Measurements from ENCODE around the gene KLHL25. TPM values are rescaled to one million over a fixed set of nuclear protein-coding genes. Genes with fewer than 3 reads are reported as not detected.
A peak's percentile ranks its signal among the peaks of the same experiment; 100 is the strongest.
"Not testable (repeated sequence)": the region's sequence is repeated elsewhere in the genome, so short reads cannot be mapped to it uniquely, and the experiment has no call there.

The KLHL25 gene
- total RNA-seq, 1 experiment from 2014 or later = 1.5 TPM

DNA sequence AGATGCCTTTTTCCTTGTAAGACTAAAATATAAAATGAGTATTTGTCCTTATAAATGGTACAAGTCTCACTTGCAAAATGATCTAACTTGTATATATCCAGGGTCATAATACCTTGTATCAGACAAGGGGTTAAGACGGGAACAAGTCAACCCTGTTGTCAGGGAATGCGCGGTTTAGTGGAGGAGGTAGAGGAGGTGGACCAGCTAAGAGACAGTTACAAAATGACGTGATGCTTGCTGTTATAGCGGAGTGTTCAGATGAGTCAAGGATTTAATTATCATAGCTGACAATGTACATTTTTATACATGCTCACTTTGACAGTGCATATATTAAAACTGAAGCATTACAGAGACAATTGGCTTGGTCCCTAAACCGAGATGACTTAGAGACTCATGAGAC is 26.8 kb upstream of the KLHL25 start:
- Histone ChIP-seq H3K4me3 (ENCODE audit: low read length) (no peak overlapping the region), H3K4me2 (ENCODE audit: low read depth, low read length, poor library complexity, severe bottlenecking) (no peak overlapping the region)

DNA sequence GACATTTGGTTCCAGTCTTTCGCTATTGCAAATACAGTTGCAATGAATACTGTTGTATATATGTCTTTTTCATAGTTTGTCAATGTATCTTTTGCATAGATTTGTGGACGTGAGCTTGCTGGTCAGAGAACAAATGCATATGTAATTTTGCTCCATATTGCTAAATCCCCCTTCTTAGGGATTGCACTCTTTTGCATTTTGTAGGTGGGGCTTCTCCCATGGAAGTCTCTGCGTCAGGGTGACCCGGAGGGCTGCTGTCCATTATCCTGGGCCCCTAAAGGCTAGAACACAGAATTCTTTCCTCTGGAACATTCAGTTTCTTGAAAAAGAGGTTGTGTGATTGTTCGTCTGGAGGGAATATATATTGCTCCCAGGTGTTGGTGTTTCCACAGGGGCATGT is 25.2 kb upstream of the KLHL25 start:
- Histone ChIP-seq H3K36me3 (ENCODE audit: insufficient read depth, low read length) (no peaks in the 10 kb centered on the region), H3K79me2 (ENCODE audit: low read length) (no peaks in the 10 kb centered on the region), H3K27ac (ENCODE audit: low read length) (no peak overlapping the region), H3K4me2 (ENCODE audit: low read depth, low read length, poor library complexity, severe bottlenecking) (no peak overlapping the region), H3K9ac (ENCODE audit: low read length) (no peak overlapping the region), H2AFZ (ENCODE audit: low read length) (no peak overlapping the region), H3K27me3 (ENCODE audit: low read length) (no peaks in the 10 kb centered on the region), H3K9me2 (replicated peaks; ENCODE audit: insufficient read depth, low read length) (no peaks in the 10 kb centered on the region), H4K20me1 (ENCODE audit: insufficient read depth, low read depth, low read length) (no peaks in the 10 kb centered on the region), H3K4me3 (ENCODE audit: low read length) (no peak overlapping the region), H3K4me1 (ENCODE audit: low read length) (no peaks in the 10 kb centered on the region), H3K9me3 (ENCODE audit: low read length) (no peaks in the 10 kb centered on the region)
- no peak for DNase-seq

More for the DNA sequence above, 26.8 kb upstream of the KLHL25 start:
- Histone ChIP-seq H3K9ac (ENCODE audit: low read length) (no peak overlapping the region), H3K27me3 (ENCODE audit: low read length) (no peaks in the 10 kb centered on the region), H3K36me3 (ENCODE audit: insufficient read depth, low read length) (no peaks in the 10 kb centered on the region), H4K20me1 (ENCODE audit: insufficient read depth, low read depth, low read length) (no peaks in the 10 kb centered on the region), H2AFZ (ENCODE audit: low read length) (no peak overlapping the region), H3K9me3 (ENCODE audit: low read length) (no peaks in the 10 kb centered on the region), H3K4me1 (ENCODE audit: low read length) (no peaks in the 10 kb centered on the region), H3K9me2 (replicated peaks; ENCODE audit: insufficient read depth, low read length) (no peaks in the 10 kb centered on the region), H3K79me2 (ENCODE audit: low read length) (no peaks in the 10 kb centered on the region), H3K27ac (ENCODE audit: low read length) (no peak overlapping the region)
- DNase-seq = no peak

DNA sequence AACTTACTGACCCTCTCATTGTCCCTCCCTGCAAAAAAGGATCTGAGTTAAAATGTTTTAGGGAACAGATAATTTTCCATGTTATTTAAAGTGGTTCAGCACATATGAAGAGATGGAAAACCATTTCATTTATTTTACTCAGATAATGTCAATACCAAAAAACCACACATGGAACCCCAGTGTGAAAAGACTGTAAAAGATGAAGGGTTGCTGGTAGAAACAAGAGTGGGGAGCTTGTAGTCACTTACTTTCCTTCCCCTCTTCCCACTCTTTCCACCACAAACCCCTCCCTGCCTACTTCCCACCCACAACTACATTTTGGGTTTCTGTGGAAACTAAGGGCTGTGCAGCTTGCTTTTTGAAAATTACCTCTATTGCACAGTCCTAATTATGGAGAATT is 18.5 kb upstream of the KLHL25 start:
- H3K4me3 ChIP-seq (ENCODE audit: low read length) = no peak overlapping the region
- no peaks in the 10 kb centered on the region for H4K20me1 ChIP-seq (ENCODE audit: insufficient read depth, low read depth, low read length)
- H3K9ac ChIP-seq (ENCODE audit: low read length) = no peak overlapping the region
- H3K27ac ChIP-seq (ENCODE audit: low read length) = no peak overlapping the region
- no peaks in the 10 kb centered on the region for H3K9me2 ChIP-seq (replicated peaks; ENCODE audit: insufficient read depth, low read length)
- H3K4me1 ChIP-seq (ENCODE audit: low read length) = no peaks in the 10 kb centered on the region
- H3K9me3 ChIP-seq (ENCODE audit: low read length) = no peaks in the 10 kb centered on the region
- no peaks in the 10 kb centered on the region for H3K36me3 ChIP-seq (ENCODE audit: insufficient read depth, low read length)
- H3K79me2 ChIP-seq (ENCODE audit: low read length) = no peaks in the 10 kb centered on the region
- DNase-seq = no peak
- no peak overlapping the region for H2AFZ ChIP-seq (ENCODE audit: low read length)
- H3K4me2 ChIP-seq (ENCODE audit: low read depth, low read length, poor library complexity, severe bottlenecking) = no peak overlapping the region
- no peaks in the 10 kb centered on the region for H3K27me3 ChIP-seq (ENCODE audit: low read length)

GRCh38 chr15:85810075-85810474 is 15.3 kb upstream of the KLHL25 start:
- Histone ChIP-seq H3K4me3 (ENCODE audit: low read length) (no peak overlapping the region), H3K27ac (ENCODE audit: low read length) (no peak overlapping the region), H3K79me2 (ENCODE audit: low read length) (no peaks in the 10 kb centered on the region), H4K20me1 (ENCODE audit: insufficient read depth, low read depth, low read length) (no peaks in the 10 kb centered on the region), H2AFZ (ENCODE audit: low read length) (no peak overlapping the region), H3K36me3 (ENCODE audit: insufficient read depth, low read length) (no peaks in the 10 kb centered on the region), H3K9me3 (ENCODE audit: low read length) (no peaks in the 10 kb centered on the region), H3K9ac (ENCODE audit: low read length) (no peak overlapping the region), H3K9me2 (replicated peaks; ENCODE audit: insufficient read depth, low read length) (no peaks in the 10 kb centered on the region), H3K4me2 (ENCODE audit: low read depth, low read length, poor library complexity, severe bottlenecking) (peak overlapping the region; percentile 15), H3K27me3 (ENCODE audit: low read length) (no peaks in the 10 kb centered on the region), H3K4me1 (ENCODE audit: low read length) (no peaks in the 10 kb centered on the region)
- no peak for DNase-seq

DNA sequence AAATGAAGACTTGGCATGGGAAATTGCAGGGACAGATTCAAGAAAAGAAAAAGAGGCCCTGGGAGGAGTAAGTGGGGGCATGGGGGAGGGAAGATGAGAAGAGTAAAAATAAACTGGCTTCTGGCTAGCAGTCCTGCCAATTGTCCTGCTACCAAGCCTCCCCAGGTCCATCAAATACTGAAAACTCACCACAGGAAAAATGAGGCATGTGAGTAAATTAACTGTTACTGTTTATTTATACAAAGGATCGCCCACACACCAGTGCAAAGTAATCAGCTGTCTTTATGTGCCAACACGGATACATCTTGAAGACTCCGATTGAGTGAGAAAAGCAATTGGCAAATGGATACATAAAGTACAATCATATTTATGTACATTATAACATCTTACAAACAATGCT is 10.7 kb upstream of the KLHL25 start:
- no peak overlapping the region for H2AFZ ChIP-seq (ENCODE audit: low read length)
- DNase-seq = no peak
- H3K27me3 ChIP-seq (ENCODE audit: low read length) = no peaks in the 10 kb centered on the region
- no peaks in the 10 kb centered on the region for H3K79me2 ChIP-seq (ENCODE audit: low read length)
- H3K27ac ChIP-seq (ENCODE audit: low read length) = no peak overlapping the region
- H3K4me3 ChIP-seq (ENCODE audit: low read length) = no peak overlapping the region
- H3K9me3 ChIP-seq (ENCODE audit: low read length) = no peaks in the 10 kb centered on the region
- H4K20me1 ChIP-seq (ENCODE audit: insufficient read depth, low read depth, low read length) = no peaks in the 10 kb centered on the region
- H3K4me1 ChIP-seq (ENCODE audit: low read length) = no peaks in the 10 kb centered on the region
- no peaks in the 10 kb centered on the region for H3K36me3 ChIP-seq (ENCODE audit: insufficient read depth, low read length)
- no peak overlapping the region for H3K9ac ChIP-seq (ENCODE audit: low read length)
- no peaks in the 10 kb centered on the region for H3K9me2 ChIP-seq (replicated peaks; ENCODE audit: insufficient read depth, low read length)
- H3K4me2 ChIP-seq (ENCODE audit: low read depth, low read length, poor library complexity, severe bottlenecking) = no peak overlapping the region

GRCh38 chr15:85804481-85805170 is 9.9 kb upstream of the KLHL25 start:
- Histone ChIP-seq H3K79me2 (ENCODE audit: low read length) (no peaks in the 10 kb centered on the region), H3K4me3 (ENCODE audit: low read length) (no peak overlapping the region), H3K27ac (ENCODE audit: low read length) (no peak overlapping the region)

DNA sequence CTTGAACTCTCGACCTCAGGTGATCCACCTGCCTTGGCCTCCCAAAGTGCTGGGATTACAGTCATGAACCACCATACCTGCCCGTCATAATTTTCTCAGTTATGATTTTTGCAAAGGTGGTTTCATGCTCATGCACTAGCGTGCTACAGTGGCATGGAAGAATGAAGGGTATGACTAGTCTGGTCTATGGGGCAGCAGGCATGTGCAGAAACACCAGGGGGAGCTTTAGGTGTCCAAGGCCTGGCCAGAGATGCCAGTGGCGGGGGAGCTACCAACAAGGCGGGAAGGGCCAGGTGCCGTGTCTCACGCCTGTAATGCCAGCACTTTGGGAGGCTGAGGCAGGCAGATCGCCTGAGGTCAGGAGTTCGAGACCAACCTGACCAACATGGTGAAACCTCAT is 7.9 kb upstream of the KLHL25 start:
- not testable (repeated sequence) for H3K9me2 ChIP-seq (replicated peaks; ENCODE audit: insufficient read depth, low read length); H3K9me3 ChIP-seq (ENCODE audit: low read length); H3K27ac ChIP-seq (ENCODE audit: low read length); H3K4me2 ChIP-seq (ENCODE audit: low read depth, low read length, poor library complexity, severe bottlenecking); H3K9ac ChIP-seq (ENCODE audit: low read length); H3K4me3 ChIP-seq (ENCODE audit: low read length); H3K27me3 ChIP-seq (ENCODE audit: low read length); H3K79me2 ChIP-seq (ENCODE audit: low read length); H4K20me1 ChIP-seq (ENCODE audit: insufficient read depth, low read depth, low read length); H3K4me1 ChIP-seq (ENCODE audit: low read length); H3K36me3 ChIP-seq (ENCODE audit: insufficient read depth, low read length); H2AFZ ChIP-seq (ENCODE audit: low read length); DNase-seq

More at GRCh38 chr15:85804481-85805170, 9.9 kb upstream of the KLHL25 start:
- Histone ChIP-seq H3K9me3 (ENCODE audit: low read length) (no peaks in the 10 kb centered on the region), H3K9ac (ENCODE audit: low read length) (no peak overlapping the region), H3K27me3 (ENCODE audit: low read length) (no peaks in the 10 kb centered on the region), H2AFZ (ENCODE audit: low read length) (no peak overlapping the region), H4K20me1 (ENCODE audit: insufficient read depth, low read depth, low read length) (no peaks in the 10 kb centered on the region), H3K4me2 (ENCODE audit: low read depth, low read length, poor library complexity, severe bottlenecking) (no peak overlapping the region), H3K4me1 (ENCODE audit: low read length) (no peaks in the 10 kb centered on the region), H3K9me2 (replicated peaks; ENCODE audit: insufficient read depth, low read length) (no peaks in the 10 kb centered on the region), H3K36me3 (ENCODE audit: insufficient read depth, low read length) (no peaks in the 10 kb centered on the region)
- DNase-seq = no peak

- H3K4me2 ChIP-seq (ENCODE audit: low read depth, low read length, poor library complexity, severe bottlenecking) = no peak overlapping the region
Measured at GRCh38 chr15:85800478-85801123, 5.9 kb upstream of the KLHL25 start.

More at GRCh38 chr15:85800478-85801123, 5.9 kb upstream of the KLHL25 start:
- DNase-seq = no peak
- Histone ChIP-seq H3K27ac (ENCODE audit: low read length) (no peak overlapping the region), H3K4me1 (ENCODE audit: low read length) (no peaks in the 10 kb centered on the region; the same call in 1 of the 2 replicates), H2AFZ (ENCODE audit: low read length) (no peak overlapping the region), H3K9me3 (ENCODE audit: low read length) (no peaks in the 10 kb centered on the region), H3K9ac (ENCODE audit: low read length) (no peak overlapping the region), H3K79me2 (ENCODE audit: low read length) (no peaks in the 10 kb centered on the region), H3K27me3 (ENCODE audit: low read length) (no peaks in the 10 kb centered on the region), H4K20me1 (ENCODE audit: insufficient read depth, low read depth, low read length) (no peaks in the 10 kb centered on the region), H3K9me2 (replicated peaks; ENCODE audit: insufficient read depth, low read length) (no peaks in the 10 kb centered on the region), H3K36me3 (ENCODE audit: insufficient read depth, low read length) (no peaks in the 10 kb centered on the region), H3K4me3 (ENCODE audit: low read length) (no peak overlapping the region)

All from Karpas-422 (cell line).